ENCODE data around the gene INPP5J.
"Not testable (repeated sequence)": the region's sequence is repeated elsewhere in the genome, so short reads cannot be mapped to it uniquely, and the experiment has no call there.

Gene INPP5J

DNA sequence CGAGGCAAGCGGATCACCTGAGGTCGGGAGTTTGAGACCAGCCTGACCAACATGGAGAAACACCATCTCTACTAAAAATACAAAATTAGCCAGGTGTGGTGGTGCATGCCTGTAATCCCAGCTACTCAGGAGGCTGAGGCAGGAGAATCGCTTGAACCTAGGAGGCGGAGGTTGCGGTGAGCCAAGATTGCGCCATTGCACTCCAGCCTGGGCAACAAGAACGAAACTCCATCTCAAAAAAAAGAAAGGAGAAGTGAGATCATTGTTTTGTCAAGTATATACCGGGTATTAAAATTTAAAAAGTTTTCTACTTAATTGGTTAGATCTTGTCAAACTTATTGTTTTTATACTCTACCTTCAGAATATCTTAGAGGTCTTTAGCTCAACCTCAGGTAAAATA is 49.0 kb downstream of the INPP5J start:
- H3K9me3 ChIP-seq (ENCODE audit: control insufficient read depth, insufficient read depth, low read length); H3K27ac ChIP-seq (ENCODE audit: low read length); H3K4me1 ChIP-seq (ENCODE audit: control insufficient read depth, insufficient read depth, low read length); H3K36me3 ChIP-seq (ENCODE audit: control insufficient read depth, insufficient read depth, low read length); DNase-seq (ENCODE audit: low read depth, low spot score); H3K27me3 ChIP-seq (ENCODE audit: control insufficient read depth, insufficient read depth, low read length); H3K4me3 ChIP-seq (ENCODE audit: low read length): not testable (repeated sequence)
- no CpG with 5 or more reads among the region's 9 CpGs for WGBS (ENCODE audit: insufficient coverage, insufficient read length)

DNA sequence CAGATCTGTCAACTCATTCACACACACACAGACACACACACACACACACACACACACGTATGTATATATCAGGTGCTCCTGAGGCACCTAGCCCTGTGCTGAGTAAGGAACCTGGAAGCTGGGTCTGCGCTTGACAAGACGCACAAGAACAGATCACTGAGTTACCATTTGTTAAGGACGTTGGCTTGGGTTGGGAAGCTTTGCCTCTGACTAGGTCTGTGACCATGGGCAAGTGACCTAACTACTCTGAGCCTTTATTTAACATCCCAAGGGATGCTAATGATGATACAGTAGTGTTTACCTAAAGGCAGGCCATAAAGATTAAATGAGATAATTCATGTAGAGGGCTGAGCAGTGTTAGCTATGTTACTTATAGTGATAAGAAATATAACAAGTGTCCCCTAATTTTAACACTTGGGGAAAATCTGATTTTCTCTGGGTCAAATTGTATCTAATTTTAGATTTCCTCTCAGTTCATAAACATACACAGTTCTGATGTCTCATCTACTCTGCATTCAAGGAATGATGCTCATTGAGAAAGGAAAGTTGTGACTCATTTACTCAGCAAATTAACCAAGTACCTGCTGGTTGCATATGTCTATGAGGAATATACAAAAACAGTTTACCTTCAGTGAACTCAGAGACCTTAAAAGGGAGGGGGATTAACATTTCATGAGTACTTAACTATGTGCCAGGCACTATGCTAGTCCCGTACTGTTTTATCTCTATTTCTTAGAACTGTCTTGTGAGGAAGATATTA is 50.8 kb downstream of the INPP5J start:
- H3K36me3 ChIP-seq (ENCODE audit: control insufficient read depth, insufficient read depth, low read length): no peaks in the 10 kb centered on the region
- no peaks in the 10 kb centered on the region for H3K4me1 ChIP-seq (ENCODE audit: control insufficient read depth, insufficient read depth, low read length)
- no peaks in the 10 kb centered on the region for H3K9me3 ChIP-seq (ENCODE audit: control insufficient read depth, insufficient read depth, low read length)
- H3K27me3 ChIP-seq (ENCODE audit: control insufficient read depth, insufficient read depth, low read length): no peaks in the 10 kb centered on the region
- H3K4me3 ChIP-seq (ENCODE audit: low read length): no peak overlapping the region
- DNase-seq (ENCODE audit: low read depth, low spot score): no peak
- no peak overlapping the region for H3K27ac ChIP-seq (ENCODE audit: low read length)
- no CpG with 5 or more reads among the region's 5 CpGs for WGBS (ENCODE audit: insufficient coverage, insufficient read length)

DNA sequence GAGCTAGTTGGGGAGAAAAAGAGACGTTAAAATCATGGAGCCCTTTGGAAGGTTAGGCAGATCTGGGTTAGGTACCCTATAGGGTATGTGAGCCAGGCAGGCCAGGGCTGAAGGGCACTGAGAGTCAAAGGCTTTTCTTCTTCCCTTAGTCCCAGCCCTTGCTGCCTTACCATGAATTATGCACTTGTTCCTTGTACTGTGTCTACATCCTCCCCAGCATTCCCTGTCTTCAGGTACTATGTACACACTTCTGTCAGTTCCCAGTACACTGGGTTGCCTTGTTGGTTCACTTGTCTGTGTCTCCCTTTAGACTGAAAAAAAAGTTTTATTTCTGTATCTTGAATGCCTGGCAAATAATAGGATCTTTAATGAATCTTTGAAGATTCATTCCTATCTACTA is 54.2 kb downstream of the INPP5J start:
- Histone ChIP-seq H3K4me1 (ENCODE audit: control insufficient read depth, insufficient read depth, low read length) (no peaks in the 10 kb centered on the region), H3K36me3 (ENCODE audit: control insufficient read depth, insufficient read depth, low read length) (no peaks in the 10 kb centered on the region), H3K4me3 (ENCODE audit: low read length) (no peak overlapping the region), H3K27ac (ENCODE audit: low read length) (no peak overlapping the region), H3K27me3 (ENCODE audit: control insufficient read depth, insufficient read depth, low read length) (no peaks in the 10 kb centered on the region), H3K9me3 (ENCODE audit: control insufficient read depth, insufficient read depth, low read length) (no peaks in the 10 kb centered on the region)
- no peak for DNase-seq (ENCODE audit: low read depth, low spot score)
- no CpG with 5 or more reads among the region's 1 CpG for WGBS (ENCODE audit: insufficient coverage, insufficient read length)

DNA sequence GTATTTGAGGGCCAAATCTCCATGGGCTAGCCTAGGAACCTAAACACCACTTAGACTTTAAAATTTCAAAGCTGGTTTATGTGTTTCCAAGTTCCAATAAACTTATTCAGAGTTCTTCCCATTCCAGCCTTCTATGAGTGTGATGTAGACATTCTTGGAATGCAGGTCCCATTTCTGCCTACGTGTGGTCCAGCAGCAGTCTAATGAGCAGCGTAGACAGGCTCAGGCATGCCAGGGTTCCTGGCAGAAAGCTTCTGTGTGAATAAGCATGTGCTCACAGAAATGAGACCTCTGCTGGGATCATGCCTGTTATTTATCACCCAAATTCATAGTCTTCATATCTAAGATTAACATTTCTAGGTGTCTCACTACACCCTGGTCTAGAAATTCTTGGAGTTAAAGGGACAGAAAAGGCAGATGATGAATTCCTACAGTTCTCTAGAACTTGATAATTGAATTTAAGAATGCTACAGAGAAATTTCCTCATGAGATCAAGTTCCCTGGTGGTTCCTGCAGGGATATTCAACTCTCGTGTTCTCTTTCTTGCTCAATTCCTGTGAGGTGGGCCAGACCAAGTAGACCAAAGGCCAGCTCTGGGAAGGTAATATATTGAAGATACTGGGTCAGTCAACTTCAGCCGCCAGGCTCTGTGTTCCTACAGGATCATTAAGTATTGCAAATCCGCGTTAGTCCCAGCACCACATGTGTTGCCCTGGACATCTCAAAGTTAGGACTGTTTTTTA is 54.8 kb downstream of the INPP5J start:
- no peak overlapping the region for H3K4me3 ChIP-seq (ENCODE audit: low read length)
- H3K36me3 ChIP-seq (ENCODE audit: control insufficient read depth, insufficient read depth, low read length): no peaks in the 10 kb centered on the region
- WGBS (ENCODE audit: insufficient coverage, insufficient read length): no CpG with 5 or more reads among the region's 6 CpGs
- no peak overlapping the region for H3K27ac ChIP-seq (ENCODE audit: low read length)
- no peak for DNase-seq (ENCODE audit: low read depth, low spot score)
- no peaks in the 10 kb centered on the region for H3K27me3 ChIP-seq (ENCODE audit: control insufficient read depth, insufficient read depth, low read length)
- no peaks in the 10 kb centered on the region for H3K4me1 ChIP-seq (ENCODE audit: control insufficient read depth, insufficient read depth, low read length)
- H3K9me3 ChIP-seq (ENCODE audit: control insufficient read depth, insufficient read depth, low read length): no peaks in the 10 kb centered on the region

DNA sequence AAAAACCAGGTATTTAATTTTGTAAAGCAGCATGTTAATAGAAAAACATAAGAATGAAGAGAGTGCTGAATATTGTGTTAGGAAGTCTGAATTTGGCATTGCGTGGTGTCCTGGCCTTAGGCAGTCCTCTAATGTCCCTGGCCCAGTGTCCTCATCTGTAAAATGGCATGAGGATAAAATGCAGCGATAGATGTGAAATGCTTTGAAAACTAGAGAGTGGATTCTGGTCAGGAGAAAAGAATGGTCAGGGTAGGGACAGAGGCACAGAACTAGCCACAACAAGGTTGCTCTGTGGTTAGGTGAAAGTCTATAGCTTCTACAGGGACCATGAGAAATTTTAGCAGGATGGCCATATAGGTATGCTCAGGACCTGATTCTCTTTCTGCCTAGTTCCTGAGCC is 56.1 kb downstream of the INPP5J start:
- no CpG with 5 or more reads among the region's 2 CpGs for WGBS (ENCODE audit: insufficient coverage, insufficient read length)
- no peaks in the 10 kb centered on the region for H3K36me3 ChIP-seq (ENCODE audit: control insufficient read depth, insufficient read depth, low read length)
- H3K4me3 ChIP-seq (ENCODE audit: low read length): no peak overlapping the region
- H3K27ac ChIP-seq (ENCODE audit: low read length): no peak overlapping the region
- H3K9me3 ChIP-seq (ENCODE audit: control insufficient read depth, insufficient read depth, low read length): no peaks in the 10 kb centered on the region
- no peak for DNase-seq (ENCODE audit: low read depth, low spot score)
- H3K27me3 ChIP-seq (ENCODE audit: control insufficient read depth, insufficient read depth, low read length): no peaks in the 10 kb centered on the region
- no peaks in the 10 kb centered on the region for H3K4me1 ChIP-seq (ENCODE audit: control insufficient read depth, insufficient read depth, low read length)

DNA sequence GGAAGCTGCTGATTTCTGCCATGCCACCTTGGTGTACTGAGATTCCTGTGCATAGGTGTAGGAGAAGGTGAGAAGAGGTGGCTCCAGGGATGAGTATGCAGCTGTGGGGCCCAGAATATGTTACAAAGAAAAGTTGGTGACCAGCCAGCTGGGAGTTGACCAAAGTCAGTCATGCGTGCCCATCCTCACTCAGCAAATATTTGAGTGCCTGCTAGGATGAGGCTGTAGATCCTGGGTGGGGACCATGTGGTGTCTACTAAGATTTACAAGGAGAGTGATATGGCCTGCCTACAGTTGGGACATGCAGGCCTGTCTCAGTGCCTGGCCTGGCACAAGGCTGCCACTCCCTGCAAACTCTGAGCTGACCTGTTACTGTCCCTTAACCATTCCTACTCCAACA is 56.6 kb downstream of the INPP5J start:
- H3K27me3 ChIP-seq (ENCODE audit: control insufficient read depth, insufficient read depth, low read length): no peaks in the 10 kb centered on the region
- no peaks in the 10 kb centered on the region for H3K9me3 ChIP-seq (ENCODE audit: control insufficient read depth, insufficient read depth, low read length)
- H3K27ac ChIP-seq (ENCODE audit: low read length): no peak overlapping the region
- no peak overlapping the region for H3K4me3 ChIP-seq (ENCODE audit: low read length)
- H3K4me1 ChIP-seq (ENCODE audit: control insufficient read depth, insufficient read depth, low read length): no peaks in the 10 kb centered on the region
- H3K36me3 ChIP-seq (ENCODE audit: control insufficient read depth, insufficient read depth, low read length): no peaks in the 10 kb centered on the region
- DNase-seq (ENCODE audit: low read depth, low spot score): no peak
- WGBS (ENCODE audit: insufficient coverage, insufficient read length): no CpG with 5 or more reads among the region's 1 CpG

DNA sequence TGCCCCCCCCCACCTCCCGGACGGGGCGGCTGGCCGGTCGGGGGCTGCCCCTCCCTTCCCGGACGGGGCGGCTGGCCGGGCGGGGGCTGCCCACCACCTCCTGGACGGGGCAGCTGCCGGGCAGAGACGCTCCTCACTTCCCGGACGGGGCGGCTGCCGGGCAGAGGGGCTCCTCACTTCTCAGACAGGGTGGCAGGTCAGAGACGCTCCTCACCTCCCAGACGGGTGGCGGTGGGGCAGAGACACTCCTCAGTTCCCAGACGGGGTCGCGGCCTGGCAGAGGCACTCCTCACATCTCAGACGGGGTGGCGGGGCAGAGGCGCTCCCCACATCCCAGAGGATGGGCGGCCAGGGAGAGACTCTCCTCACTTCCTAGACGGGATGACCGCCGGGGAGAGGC is 61.2 kb downstream of the INPP5J start:
- WGBS (ENCODE audit: insufficient coverage, insufficient read length): no CpG with 5 or more reads among the region's 30 CpGs
- H3K4me1 ChIP-seq (ENCODE audit: control insufficient read depth, insufficient read depth, low read length): no peaks in the 10 kb centered on the region
- no peaks in the 10 kb centered on the region for H3K9me3 ChIP-seq (ENCODE audit: control insufficient read depth, insufficient read depth, low read length)
- DNase-seq (ENCODE audit: low read depth, low spot score): no peak
- H3K27me3 ChIP-seq (ENCODE audit: control insufficient read depth, insufficient read depth, low read length): no peaks in the 10 kb centered on the region
- no peak overlapping the region for H3K27ac ChIP-seq (ENCODE audit: low read length)
- H3K36me3 ChIP-seq (ENCODE audit: control insufficient read depth, insufficient read depth, low read length): 0 out of 2 replicates have a peak, but pooled peaks cover 2% of the 10 kb centered on the region
- no peak overlapping the region for H3K4me3 ChIP-seq (ENCODE audit: low read length)
